ENCODE results near the gene FAR2.
A peak's percentile ranks its signal among the peaks of the same experiment; 100 is the strongest.

Gene FAR2

DNA sequence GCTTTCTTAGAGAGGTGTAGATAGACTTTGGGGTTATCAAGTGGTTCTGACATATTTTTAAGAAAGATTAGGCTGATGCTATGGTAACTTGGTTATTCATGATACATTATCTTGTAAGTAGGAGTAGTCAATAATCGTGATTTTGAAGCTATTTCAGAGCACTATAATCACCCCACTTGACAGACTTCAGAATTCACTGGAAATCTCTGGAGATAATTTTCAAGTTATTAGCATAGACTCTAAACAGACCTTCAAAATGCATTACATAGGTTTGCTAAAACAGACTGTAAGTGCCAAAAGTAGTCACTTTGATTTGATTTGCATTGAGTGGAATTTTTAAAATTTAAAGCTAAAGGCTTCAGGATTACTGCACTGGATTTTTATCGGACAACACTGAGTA is 157.6 kb downstream of the FAR2 start (continued):
- TF ChIP-seq WT1 (tag by site-specific recombination; IDR thresholded peaks at IDR 0.05), result no peak
- no peak for TF ChIP-seq ZNF701 (tag by site-specific recombination; IDR thresholded peaks at IDR 0.05)
- TF ChIP-seq ZNF169 (tag by site-specific recombination; IDR thresholded peaks at IDR 0.05), result no peak
- no peak for TF ChIP-seq KLF9 (tag by site-specific recombination; IDR thresholded peaks at IDR 0.05; ENCODE audit: low read depth)
- TF ChIP-seq SCRT1 (tag by site-specific recombination; IDR thresholded peaks at IDR 0.05; ENCODE audit: borderline replicate concordance), result no peak
- TF ChIP-seq, protein P1, sequence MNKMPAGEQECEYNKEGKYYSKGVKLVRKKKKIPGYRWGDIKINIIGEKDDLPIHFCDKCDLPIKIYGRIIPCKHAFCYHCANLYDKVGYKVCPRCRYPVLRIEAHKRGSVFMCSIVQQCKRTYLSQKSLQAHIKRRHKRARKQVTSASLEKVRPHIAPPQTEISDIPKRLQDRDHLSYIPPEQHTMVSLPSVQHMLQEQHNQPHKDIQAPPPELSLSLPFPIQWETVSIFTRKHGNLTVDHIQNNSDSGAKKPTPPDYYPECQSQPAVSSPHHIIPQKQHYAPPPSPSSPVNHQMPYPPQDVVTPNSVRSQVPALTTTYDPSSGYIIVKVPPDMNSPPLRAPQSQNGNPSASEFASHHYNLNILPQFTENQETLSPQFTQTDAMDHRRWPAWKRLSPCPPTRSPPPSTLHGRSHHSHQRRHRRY (tag by site-specific recombination; IDR thresholded peaks at IDR 0.05), result no peak
- TF ChIP-seq, protein P2, sequence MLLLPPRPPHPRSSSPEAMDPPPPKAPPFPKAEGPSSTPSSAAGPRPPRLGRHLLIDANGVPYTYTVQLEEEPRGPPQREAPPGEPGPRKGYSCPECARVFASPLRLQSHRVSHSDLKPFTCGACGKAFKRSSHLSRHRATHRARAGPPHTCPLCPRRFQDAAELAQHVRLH (tag by site-specific recombination; IDR thresholded peaks at IDR 0.05), result no peak
- TF ChIP-seq ZNF302 (tag by site-specific recombination; IDR thresholded peaks at IDR 0.05; ENCODE audit: low read depth), result no peak

DNA sequence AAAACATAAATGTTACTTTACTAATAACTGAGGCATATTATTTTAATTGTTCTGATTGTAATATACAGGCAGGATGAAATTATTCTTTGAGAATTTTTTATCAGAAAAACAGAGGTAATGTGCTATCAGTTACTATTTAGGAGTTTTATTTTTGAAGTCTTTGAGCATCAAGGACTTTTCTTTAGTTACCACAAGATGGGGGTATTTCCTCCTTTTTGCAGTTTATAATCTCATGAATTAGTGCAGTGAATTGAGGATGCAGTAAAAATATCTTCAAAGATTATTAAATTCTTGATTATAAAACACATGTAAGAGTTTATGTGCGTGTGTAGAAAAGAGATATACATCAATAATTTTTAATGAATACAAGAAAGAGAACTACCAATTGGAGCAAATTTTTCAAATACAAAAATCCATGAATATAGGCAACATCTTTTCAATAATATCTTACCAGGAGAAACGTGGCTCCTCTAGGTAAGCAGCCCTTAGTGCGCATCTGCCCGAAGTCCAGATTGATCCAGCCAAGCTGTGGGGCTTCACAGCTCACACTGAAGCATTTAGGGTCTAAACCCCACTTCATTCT is 160.3 kb downstream of the FAR2 start:
- Histone ChIP-seq H3K36me3 (ENCODE audit: control insufficient read depth in 2 of 2, insufficient read depth in 1 of 2, low read length in 2 of 2) (peaks cover 0 to 5% of the 10 kb centered on the region in 2 experiments; a peak in 1 of 3 replicates), H3K9me3 (ENCODE audit: control insufficient read depth, insufficient read depth, low read depth, low read length) (no peaks in the 10 kb centered on the region), H3K4me1 (ENCODE audit: control insufficient read depth, insufficient read depth, low read length) (no peaks in the 10 kb centered on the region), H3K4me3 (ENCODE audit: low read depth, low read length) (no peak overlapping the region), H3K27ac (ENCODE audit: extremely low read depth, low read depth, low read length) (no peak overlapping the region)
- ChIA-PET CTCF (interaction anchor here (0.6 to 2.9 kb wide), 5 partner anchors 8 to 1497 kb away, joined by 3 to 25 read pairs (median 4); no protein-coding TSS in a partner anchor), POLR2A (no interaction called here)
- TF ChIP-seq ZFP37 (tag by site-specific recombination; IDR thresholded peaks at IDR 0.05) (no peak), ZIC2 (tag by site-specific recombination; IDR thresholded peaks at IDR 0.05) (no peak), HOXC10 (CRISPR knock-in tag; IDR thresholded peaks at IDR 0.05) (no peak), ZNF654 (tag by site-specific recombination; IDR thresholded peaks at IDR 0.05; ENCODE audit: low read depth) (peak; percentile 48), MYNN (tag by site-specific recombination; IDR thresholded peaks at IDR 0.05; ENCODE audit: borderline replicate concordance) (no peak), ZNF658 (tag by site-specific recombination; IDR thresholded peaks at IDR 0.05) (no peak)

DNA sequence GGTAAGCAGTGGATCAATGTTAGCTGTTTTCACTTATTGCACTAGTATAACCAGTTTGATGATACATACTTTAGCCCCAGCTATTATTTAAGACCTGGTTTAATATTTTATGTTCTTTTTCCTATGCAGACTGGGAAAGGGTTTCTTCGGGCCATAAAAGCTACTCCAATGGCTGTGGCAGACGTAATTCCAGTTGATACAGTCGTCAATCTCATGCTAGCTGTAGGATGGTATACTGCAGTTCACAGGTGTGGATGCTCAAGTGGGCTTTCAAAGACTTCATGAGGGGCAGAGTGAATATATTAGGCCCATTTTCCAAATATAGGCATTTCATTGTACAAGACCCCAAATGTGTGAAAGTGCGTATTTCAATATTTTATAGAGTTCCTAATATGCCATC is 161.8 kb downstream of the FAR2 start:
- no peaks in the 10 kb centered on the region for H3K9me3 ChIP-seq (ENCODE audit: control insufficient read depth, insufficient read depth, low read depth, low read length)
- POLR2A ChIA-PET, result no interaction called here
- H3K27ac ChIP-seq (ENCODE audit: extremely low read depth, low read depth, low read length), result no peak overlapping the region
- TF ChIP-seq, protein P3, sequence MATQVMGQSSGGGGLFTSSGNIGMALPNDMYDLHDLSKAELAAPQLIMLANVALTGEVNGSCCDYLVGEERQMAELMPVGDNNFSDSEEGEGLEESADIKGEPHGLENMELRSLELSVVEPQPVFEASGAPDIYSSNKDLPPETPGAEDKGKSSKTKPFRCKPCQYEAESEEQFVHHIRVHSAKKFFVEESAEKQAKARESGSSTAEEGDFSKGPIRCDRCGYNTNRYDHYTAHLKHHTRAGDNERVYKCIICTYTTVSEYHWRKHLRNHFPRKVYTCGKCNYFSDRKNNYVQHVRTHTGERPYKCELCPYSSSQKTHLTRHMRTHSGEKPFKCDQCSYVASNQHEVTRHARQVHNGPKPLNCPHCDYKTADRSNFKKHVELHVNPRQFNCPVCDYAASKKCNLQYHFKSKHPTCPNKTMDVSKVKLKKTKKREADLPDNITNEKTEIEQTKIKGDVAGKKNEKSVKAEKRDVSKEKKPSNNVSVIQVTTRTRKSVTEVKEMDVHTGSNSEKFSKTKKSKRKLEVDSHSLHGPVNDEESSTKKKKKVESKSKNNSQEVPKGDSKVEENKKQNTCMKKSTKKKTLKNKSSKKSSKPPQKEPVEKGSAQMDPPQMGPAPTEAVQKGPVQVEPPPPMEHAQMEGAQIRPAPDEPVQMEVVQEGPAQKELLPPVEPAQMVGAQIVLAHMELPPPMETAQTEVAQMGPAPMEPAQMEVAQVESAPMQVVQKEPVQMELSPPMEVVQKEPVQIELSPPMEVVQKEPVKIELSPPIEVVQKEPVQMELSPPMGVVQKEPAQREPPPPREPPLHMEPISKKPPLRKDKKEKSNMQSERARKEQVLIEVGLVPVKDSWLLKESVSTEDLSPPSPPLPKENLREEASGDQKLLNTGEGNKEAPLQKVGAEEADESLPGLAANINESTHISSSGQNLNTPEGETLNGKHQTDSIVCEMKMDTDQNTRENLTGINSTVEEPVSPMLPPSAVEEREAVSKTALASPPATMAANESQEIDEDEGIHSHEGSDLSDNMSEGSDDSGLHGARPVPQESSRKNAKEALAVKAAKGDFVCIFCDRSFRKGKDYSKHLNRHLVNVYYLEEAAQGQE (tag by site-specific recombination; IDR thresholded peaks at IDR 0.05), result no peak
- TF ChIP-seq ZNF248 (tag by site-specific recombination; IDR thresholded peaks at IDR 0.05), result no peak
- no peak for TF ChIP-seq MEIS1 (CRISPR knock-in tag; IDR thresholded peaks at IDR 0.05; ENCODE audit: borderline replicate concordance)
- no peak for TF ChIP-seq ZNF785 (tag by site-specific recombination; IDR thresholded peaks at IDR 0.05)
- no peak for TF ChIP-seq ZFHX2 (tag by site-specific recombination; conservative IDR thresholded peaks at IDR 0.05)
- no peak for TF ChIP-seq ZNF660 (tag by site-specific recombination; IDR thresholded peaks at IDR 0.05)
- no peak for TF ChIP-seq HOXA7 (CRISPR knock-in tag; IDR thresholded peaks at IDR 0.05; ENCODE audit: borderline replicate concordance)
- TF ChIP-seq, protein P4, sequence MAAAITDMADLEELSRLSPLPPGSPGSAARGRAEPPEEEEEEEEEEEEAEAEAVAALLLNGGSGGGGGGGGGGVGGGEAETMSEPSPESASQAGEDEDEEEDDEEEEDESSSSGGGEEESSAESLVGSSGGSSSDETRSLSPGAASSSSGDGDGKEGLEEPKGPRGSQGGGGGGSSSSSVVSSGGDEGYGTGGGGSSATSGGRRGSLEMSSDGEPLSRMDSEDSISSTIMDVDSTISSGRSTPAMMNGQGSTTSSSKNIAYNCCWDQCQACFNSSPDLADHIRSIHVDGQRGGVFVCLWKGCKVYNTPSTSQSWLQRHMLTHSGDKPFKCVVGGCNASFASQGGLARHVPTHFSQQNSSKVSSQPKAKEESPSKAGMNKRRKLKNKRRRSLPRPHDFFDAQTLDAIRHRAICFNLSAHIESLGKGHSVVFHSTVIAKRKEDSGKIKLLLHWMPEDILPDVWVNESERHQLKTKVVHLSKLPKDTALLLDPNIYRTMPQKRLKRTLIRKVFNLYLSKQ (tag by site-specific recombination; IDR thresholded peaks at IDR 0.05; ENCODE audit: borderline replicate concordance), result no peak
- no peak overlapping the region for H3K4me3 ChIP-seq (ENCODE audit: low read depth, low read length)
- no peaks in the 10 kb centered on the region for H3K4me1 ChIP-seq (ENCODE audit: control insufficient read depth, insufficient read depth, low read length)
- CTCF ChIA-PET, result interaction anchor here (1.3 kb wide), 1 partner anchor 238 kb away, joined by 3 read pairs; no protein-coding TSS in a partner anchor
- peaks cover 0 to 5% of the 10 kb centered on the region in 2 experiments; a peak in 1 of 3 replicates for H3K36me3 ChIP-seq (ENCODE audit: control insufficient read depth in 2 of 2, insufficient read depth in 1 of 2, low read length in 2 of 2)
